Bladder microvascular endothelial cell (primary cell): ENCODE measurements around the gene TEX48. TPM values are rescaled to one million over a fixed set of nuclear protein-coding genes. Genes with fewer than 3 reads are reported as not detected.

ENCODE experiments used
- total RNA-seq: library from RNA; depleted of rRNA; stranded (reverse); fragments of >200 nt; gene quantifications from 2 replicates; pipeline ENCODE4 v1.2.3, GENCODE V29; 2014

TEX48 gene, protein sequence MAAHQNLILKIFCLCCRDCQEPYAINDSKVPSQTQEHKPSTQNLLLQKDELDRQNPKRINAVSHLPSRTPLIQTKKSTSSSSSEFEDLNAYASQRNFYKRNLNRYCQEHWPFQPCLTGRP
- not detected in 2 replicates for total RNA-seq

DNA sequence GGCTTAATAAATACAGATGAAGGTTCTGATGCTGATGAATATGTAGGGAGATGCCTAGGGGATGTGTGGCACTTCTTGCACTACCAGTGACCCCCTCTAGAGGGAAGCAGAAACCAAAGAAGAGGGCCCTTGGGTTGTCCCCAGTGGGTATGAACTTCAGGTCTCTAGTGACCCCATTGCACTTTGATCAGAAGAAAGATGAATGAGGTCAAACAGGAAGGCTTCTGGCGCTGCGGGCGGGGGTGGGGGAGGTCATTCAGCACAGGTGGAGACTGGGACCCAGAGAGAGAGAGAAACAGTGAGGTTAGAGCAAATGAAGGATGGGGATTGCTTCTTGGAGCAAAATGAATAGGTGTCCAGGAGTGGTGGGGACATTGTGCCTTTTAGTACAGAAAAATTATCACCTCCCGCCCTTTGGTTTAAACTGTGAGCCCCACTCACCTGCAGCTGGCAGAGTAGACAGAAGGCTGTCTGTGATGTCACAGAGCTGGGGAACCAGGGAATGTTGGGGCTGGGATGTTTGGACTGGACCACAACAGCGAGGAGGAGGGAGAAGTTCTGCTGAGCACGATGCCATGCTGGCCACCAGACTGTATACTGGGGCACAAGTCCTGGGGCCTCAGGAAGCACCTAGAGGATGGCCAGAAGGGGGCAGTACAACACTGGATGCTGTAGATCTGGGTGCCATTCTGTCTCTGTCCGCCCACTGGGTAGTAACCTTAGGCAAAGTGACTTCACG lies at the start of gene TEX48:
TEX48 (minus strand) TSS at position 599 of the 739 bp plus-strand sequence. CDS start 10,469 bp downstream, outside the sequence.

DNA sequence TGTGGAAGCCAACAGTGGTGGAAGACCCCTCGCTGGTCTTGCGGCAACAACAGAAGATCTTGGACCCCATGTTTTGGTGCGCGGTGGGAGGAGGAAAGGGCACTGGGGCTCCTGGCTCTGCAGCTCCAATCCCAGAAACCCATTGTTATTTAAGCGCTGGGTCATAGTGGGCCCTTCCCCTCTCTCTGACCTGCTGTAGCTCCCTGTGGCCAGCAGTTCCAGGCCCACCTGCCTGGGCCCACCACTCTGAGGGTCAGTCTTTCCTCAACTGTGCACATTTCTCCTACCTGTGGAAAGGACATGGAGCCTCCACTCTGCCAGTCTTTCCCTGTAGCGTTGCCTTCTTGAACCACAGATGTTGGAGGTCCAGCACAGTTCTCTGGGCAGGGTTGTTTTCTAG lies 24.3 kb downstream of the TEX48 start, which contains the start of gene TEX53:
TEX53 (minus strand) TSS at position 101 of the 400 bp plus-strand sequence; CDS start at position 70, 31 bp downstream.

Other genes with a start within 250 kb of the TEX48 start
- under 0.01 and 0.19 TPM in 2 replicates for gene WHRN, start 176.7 kb downstream of the TEX48 start, total RNA-seq
- 112 and 116 TPM in 2 replicates for gene ATP6V1G1, start 94.4 kb downstream of the TEX48 start, total RNA-seq
- gene TMEM268, start 70.9 kb downstream of the TEX48 start, total RNA-seq, result 1.5 and 2.7 TPM in 2 replicates
- not detected in 2 replicates for gene TEX53, start 24.4 kb downstream of the TEX48 start, total RNA-seq
- gene TNFSF15, start 123.8 kb upstream of the TEX48 start, total RNA-seq, result 0.32 and 11.5 TPM in 2 replicates
- not detected in 2 replicates for gene TNFSF8, start 248.4 kb upstream of the TEX48 start, total RNA-seq